Ovary (tissue), 9 donors: ENCODE results near the gene RNF17. TPM values are rescaled to one million over a fixed set of nuclear protein-coding genes. Genes with fewer than 3 reads are reported as not detected.

Experiments
- DNase-seq, 5 donors: peaks; one replicate each; pipeline ENCODE4 v3.0.0-alpha.2; 2019 to 2020
- H3K27ac ChIP-seq, 2 donors: fragments of 200-600 bp; one replicate each; pipeline versions ENCODE4 v1.5.1 to v1.8.0; 2019 to 2022
- H3K27me3 ChIP-seq: fragments of 200-600 bp; one replicate; pipeline ENCODE4 v1.8.0; 2022
- H3K36me3 ChIP-seq: fragments of 200-600 bp; sonication (generic); one replicate; pipeline ENCODE4 v1.5.1; 2019
- H3K4me1 ChIP-seq: one replicate; pipeline ENCODE4 v1.8.1; 2013; ENCODE audit warnings: mild to moderate bottlenecking, moderate library complexity; ENCODE audit not compliant: insufficient read depth
- H3K4me3 ChIP-seq: fragments of 200-600 bp; sonication (generic); one replicate; pipeline ENCODE4 v1.5.1; 2017
- H3K9me3 ChIP-seq, 2 donors: fragments of 200-600 bp in 1 of 2; sonication (generic) in 1 of 2; one replicate each; pipeline versions ENCODE4 v1.5.1 to v1.8.1; 2013 to 2019; ENCODE audit warnings: mild to moderate bottlenecking in 1 of 2, moderate library complexity in 1 of 2
- EP300 ChIP-seq: sonication (generic); formaldehyde crosslinking; IDR thresholded peaks from one replicate; pipeline ENCODE4 v1.6.1; 2017; ENCODE audit warnings: antibody characterized with exemption
- POLR2A ChIP-seq: fragments of 450-650 bp; IDR thresholded peaks from one replicate; pipeline ENCODE4 v1.6.1; 2017; ENCODE audit warnings: antibody characterized with exemption, mild to moderate bottlenecking, moderate library complexity
- WGBS, 3 donors: extraction: QIAGEN DNeasy Blood & Tissue Kit in 1 of 3; methylation state at CpG; one replicate each; pipeline versions ENCODE4 v1.1.5 to v1.1.7; 2013 to 2017; 5-methylcytosine and 5-hydroxymethylcytosine counted together
- intact Hi-C, 4 donors: fragments of 100-400 bp; cut with DNase I; formaldehyde crosslinking; loops; one replicate each; pipeline versions ENCODE4 v1.11.0 to v1.15.1; 2022 to 2023
- polyA plus RNA-seq, 2 donors: library from polyadenylated mRNA; stranded (reverse); fragments of 200-250 nt in 1 of 2; fragments of 350-450 nt in 1 of 2; fragmentation: Illumina TruSeq in 1 of 2; extraction: RNeasy Lipid Tissue Mini Kit (QIAGEN cat#74804) in 1 of 2; gene quantifications; one replicate each; pipeline ENCODE4 v1.2.3, GENCODE V29; 2013 to 2014
- total RNA-seq, 7 donors: library from RNA; depleted of rRNA in 2 of 7; stranded (reverse); fragments of >200 nt in 2 of 7; fragmentation: NEBNext Ultra II Directional in 3 of 7; extraction: Animal tissue kit (Norgen Biotek cat#: 25700) in 3 of 7; gene quantifications; one replicate each; pipeline versions ENCODE4 v1.1.0 to v1.2.4, GENCODE V29; 2016 to 2023
- TF ChIP-seq, protein P1 (sequence below), 3 donors: fragments of 450-650 bp in 2 of 3; fragments of 200-600 bp in 1 of 3; IDR thresholded peaks; one replicate each; pipeline versions ENCODE4 v1.5.1 to v1.8.0; 2016 to 2022; ENCODE audit warnings: antibody characterized with exemption in 3 of 3, mild to moderate bottlenecking in 1 of 3
- donor health status: DM: no; HTN: no; CAD: no; lungs with moderate emphysema.
- donor health status: DM: no; HTN: no; CAD: no.
- donor health status: Bipolar disorder and iron deficiency.
- donor health status: DM: yes; HTN: yes; CAD: no.
- donor health status: DM: no; HTN: no; CAD: no.
- donor health status: DM: yes; HTN: yes; CAD: no.

RNF17 gene
- total and polyA plus RNA-seq, 9 donors = 0.28 to 0.71 TPM; not detected in 7

DNA sequence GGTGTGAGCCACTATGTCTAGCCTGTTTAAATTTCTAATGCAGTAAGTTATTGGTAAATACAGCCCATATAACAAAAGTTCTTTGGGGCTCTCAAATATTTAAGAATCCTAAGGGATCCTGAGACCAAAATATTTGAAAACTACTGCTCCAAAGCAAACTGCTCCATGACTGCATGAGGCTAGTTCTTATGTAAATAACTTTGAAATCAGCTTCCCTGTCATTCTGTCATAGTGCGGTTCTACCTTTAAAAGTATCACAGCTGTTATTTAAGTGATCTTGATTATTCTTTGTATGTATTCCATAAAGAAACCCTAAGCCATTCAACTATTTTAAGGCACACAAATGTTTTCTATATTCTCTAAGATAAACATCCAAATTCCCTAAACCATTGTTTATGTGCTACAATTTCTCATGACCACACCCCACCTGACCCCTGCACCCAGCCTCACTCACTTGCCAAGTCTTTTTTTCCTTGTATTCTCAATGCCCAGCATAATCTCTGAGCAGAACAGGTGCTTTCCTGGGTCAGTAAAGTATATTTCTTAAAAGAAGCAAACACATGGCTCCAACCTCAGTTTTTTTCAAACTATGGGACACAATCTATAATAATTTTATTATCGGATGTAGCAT is 146.6 kb downstream of the RNF17 start:
- Histone ChIP-seq H3K4me1 (no peaks in the 10 kb centered on the region), H3K27me3 (no peaks in the 10 kb centered on the region), H3K36me3 (no peaks in the 10 kb centered on the region), H3K27ac (no peak overlapping the region), H3K4me3 (no peak overlapping the region), H3K9me3 (no peaks in the 10 kb centered on the region)
- no peak for DNase-seq
- WGBS, 3 donors = 92 to 96% (median 96%) methylated on average over 2 of the region's 2 CpGs
- TF ChIP-seq, protein P1, sequence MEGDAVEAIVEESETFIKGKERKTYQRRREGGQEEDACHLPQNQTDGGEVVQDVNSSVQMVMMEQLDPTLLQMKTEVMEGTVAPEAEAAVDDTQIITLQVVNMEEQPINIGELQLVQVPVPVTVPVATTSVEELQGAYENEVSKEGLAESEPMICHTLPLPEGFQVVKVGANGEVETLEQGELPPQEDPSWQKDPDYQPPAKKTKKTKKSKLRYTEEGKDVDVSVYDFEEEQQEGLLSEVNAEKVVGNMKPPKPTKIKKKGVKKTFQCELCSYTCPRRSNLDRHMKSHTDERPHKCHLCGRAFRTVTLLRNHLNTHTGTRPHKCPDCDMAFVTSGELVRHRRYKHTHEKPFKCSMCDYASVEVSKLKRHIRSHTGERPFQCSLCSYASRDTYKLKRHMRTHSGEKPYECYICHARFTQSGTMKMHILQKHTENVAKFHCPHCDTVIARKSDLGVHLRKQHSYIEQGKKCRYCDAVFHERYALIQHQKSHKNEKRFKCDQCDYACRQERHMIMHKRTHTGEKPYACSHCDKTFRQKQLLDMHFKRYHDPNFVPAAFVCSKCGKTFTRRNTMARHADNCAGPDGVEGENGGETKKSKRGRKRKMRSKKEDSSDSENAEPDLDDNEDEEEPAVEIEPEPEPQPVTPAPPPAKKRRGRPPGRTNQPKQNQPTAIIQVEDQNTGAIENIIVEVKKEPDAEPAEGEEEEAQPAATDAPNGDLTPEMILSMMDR (IDR thresholded peaks at IDR 0.05) = no peak
- TF ChIP-seq EP300 (no peak), POLR2A (no peak)
- intact Hi-C loops = no loop called here

DNA sequence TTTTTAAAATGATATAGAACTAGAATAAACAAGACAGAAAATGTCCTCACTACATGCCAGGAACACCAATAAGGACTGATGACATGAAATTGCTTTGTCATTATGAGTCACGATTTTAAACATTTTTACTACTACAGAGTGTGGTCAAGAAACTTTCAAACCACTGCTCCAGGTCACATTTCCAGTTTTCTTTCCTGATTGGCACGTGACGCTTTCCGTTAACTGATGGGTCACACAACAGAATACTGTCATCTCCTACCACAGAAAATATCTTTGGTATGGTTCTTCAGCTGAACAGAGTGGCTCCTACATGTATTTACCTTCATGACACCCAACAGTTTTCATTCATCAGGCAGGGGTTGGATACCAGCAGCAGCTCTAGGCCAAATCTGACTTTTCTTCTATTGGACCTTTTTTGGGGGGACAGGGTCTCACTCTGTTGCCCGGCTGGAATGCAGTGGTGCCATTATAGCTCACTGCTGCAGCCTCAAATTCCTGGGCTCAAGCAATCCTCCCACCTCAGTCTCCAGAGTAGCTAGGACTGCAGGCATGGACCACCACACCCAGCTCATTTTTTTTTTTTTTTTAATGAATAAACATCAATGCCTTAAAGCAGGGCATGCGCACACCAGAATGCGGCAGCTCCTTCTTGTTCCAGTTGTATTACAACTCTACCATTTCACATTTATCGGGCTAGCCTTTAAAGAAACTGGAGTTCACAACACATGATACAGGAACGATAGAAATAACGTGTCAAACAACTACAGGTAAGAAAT is 147.4 kb downstream of the RNF17 start:
- Histone ChIP-seq H3K4me3 (no peak overlapping the region), H3K27ac (no peak overlapping the region), H3K36me3 (no peaks in the 10 kb centered on the region), H3K9me3 (no peaks in the 10 kb centered on the region), H3K27me3 (no peaks in the 10 kb centered on the region), H3K4me1 (no peaks in the 10 kb centered on the region)
- TF ChIP-seq POLR2A (no peak), EP300 (no peak)
- TF ChIP-seq, protein P1 (IDR thresholded peaks at IDR 0.05) = no peak
- intact Hi-C loops = no loop called here
- 95 to 96% (median 96%) methylated on average over 10 of the region's 10 CpGs for WGBS, 3 donors
- DNase-seq = no peak

DNA sequence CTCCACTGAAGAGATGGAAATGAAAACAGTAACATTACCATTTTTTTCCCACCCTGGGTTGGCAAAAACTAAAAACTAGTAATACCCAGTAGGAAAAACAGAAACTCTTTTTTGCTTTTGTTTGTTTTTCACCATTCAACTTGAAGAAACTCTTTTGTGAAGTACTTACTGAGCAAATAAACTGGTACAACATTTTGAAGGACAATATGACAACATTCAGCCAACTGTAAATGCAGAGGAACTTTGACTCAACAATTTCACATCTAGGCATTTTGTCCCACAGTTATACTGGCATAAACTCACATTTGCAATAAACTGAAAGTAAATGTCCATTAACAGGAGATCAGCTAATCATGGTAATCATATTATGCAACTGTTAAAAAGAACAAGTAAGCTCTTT is 152.5 kb downstream of the RNF17 start:
- no peaks in the 10 kb centered on the region for H3K9me3 ChIP-seq
- H3K4me3 ChIP-seq = no peak overlapping the region
- no peak overlapping the region for H3K27ac ChIP-seq
- DNase-seq = no peak
- H3K4me1 ChIP-seq = no peaks in the 10 kb centered on the region
- intact Hi-C loops = no loop called here
- TF ChIP-seq EP300 (no peak), POLR2A (no peak)
- TF ChIP-seq, protein P1 (IDR thresholded peaks at IDR 0.05) = no peak
- no peaks in the 10 kb centered on the region for H3K36me3 ChIP-seq
- no peaks in the 10 kb centered on the region for H3K27me3 ChIP-seq

DNA sequence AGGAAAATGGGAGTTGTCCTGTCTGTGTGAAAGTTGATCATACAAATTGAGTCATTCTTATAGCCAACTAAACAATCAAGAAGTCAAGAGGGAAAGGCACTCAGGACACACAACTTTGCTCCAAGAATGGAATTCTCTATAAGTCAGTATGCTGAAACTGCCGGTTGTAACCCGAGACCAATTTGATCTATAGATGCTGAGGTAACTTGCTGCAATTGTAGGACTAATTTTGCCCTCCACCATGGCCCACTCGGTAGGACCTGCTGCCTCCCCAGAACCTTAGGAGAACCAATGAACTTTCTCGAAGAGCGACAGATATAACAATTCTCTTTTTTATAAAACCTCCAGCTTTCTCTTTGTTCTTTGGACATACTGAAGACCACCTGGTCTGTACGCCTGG is 157.0 kb downstream of the RNF17 start:
- TF ChIP-seq POLR2A (no peak), EP300 (no peak)
- TF ChIP-seq, protein P1 (IDR thresholded peaks at IDR 0.05) = no peak
- Histone ChIP-seq H3K4me1 (peaks cover 2% of the 10 kb centered on the region), H3K27me3 (no peaks in the 10 kb centered on the region), H3K27ac (no peak overlapping the region), H3K36me3 (no peaks in the 10 kb centered on the region), H3K4me3 (no peak overlapping the region), H3K9me3 (no peaks in the 10 kb centered on the region)
- WGBS, 3 donors = 86 to 92% (median 91%) methylated on average over 6 of the region's 6 CpGs
- intact Hi-C loops = no loop called here
- no peak for DNase-seq
